Measurements from ENCODE around the gene NHLRC2.

NHLRC2 gene

GRCh38 chr10:113947184-113948041 is 93.0 kb downstream of the NHLRC2 start:
- H3K27ac Mint-ChIP-seq = no peak overlapping the region
- no peak for ATAC-seq (ENCODE audit: low read depth)
- H3K36me3 Mint-ChIP-seq = no peaks in the 10 kb centered on the region
- H3K27me3 Mint-ChIP-seq = peaks cover 3% of the 10 kb centered on the region
- no peaks in the 10 kb centered on the region for H3K9me3 Mint-ChIP-seq
- no peak for DNase-seq (ENCODE audit: low spot score in 2 of 2)
- no peak overlapping the region for H3K4me3 Mint-ChIP-seq
- H3K4me1 Mint-ChIP-seq = no peaks in the 10 kb centered on the region

DNA sequence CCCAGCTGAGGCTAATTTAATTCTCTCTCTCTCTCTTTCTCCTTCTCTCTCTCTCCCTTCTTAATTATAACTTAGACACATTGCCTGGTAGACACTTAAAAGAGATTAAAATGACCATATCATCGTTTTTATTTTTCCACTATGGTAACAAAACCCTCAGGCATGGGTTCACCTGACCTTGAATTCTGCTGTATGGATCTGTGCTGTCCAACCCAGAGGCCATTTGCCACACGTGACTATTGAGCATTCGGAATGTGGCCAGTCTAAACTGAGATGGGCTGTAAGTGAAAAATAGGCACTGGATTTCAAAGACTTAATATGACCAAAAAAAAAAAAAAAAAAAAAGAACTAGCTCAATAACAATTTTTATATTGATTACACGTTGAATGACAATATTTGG is 93.6 kb downstream of the NHLRC2 start:
- Mint-ChIP-seq H3K9me3 (no peaks in the 10 kb centered on the region), H3K36me3 (no peaks in the 10 kb centered on the region), H3K4me3 (no peak overlapping the region), H3K27me3 (peaks cover 3% of the 10 kb centered on the region), H3K4me1 (no peaks in the 10 kb centered on the region), H3K27ac (no peak overlapping the region)
- ATAC-seq (ENCODE audit: low read depth) = no peak
- DNase-seq (ENCODE audit: low spot score in 2 of 2) = no peak

- Mint-ChIP-seq H3K27me3 (peaks cover 2% of the 10 kb centered on the region), H3K9me3 (no peaks in the 10 kb centered on the region), H3K4me3 (no peak overlapping the region), H3K36me3 (no peaks in the 10 kb centered on the region), H3K4me1 (no peaks in the 10 kb centered on the region), H3K27ac (no peak overlapping the region)
- DNase-seq (ENCODE audit: low spot score in 2 of 2) (no peak), ATAC-seq (ENCODE audit: low read depth) (no peak)
These were observed 95.8 kb downstream of the NHLRC2 start for GRCh38 chr10:113950268-113950667.

- Mint-ChIP-seq H3K4me3 (no peak overlapping the region), H3K36me3 (no peaks in the 10 kb centered on the region), H3K9me3 (peaks cover 2% of the 10 kb centered on the region), H3K27me3 (no peaks in the 10 kb centered on the region), H3K27ac (no peak overlapping the region), H3K4me1 (no peaks in the 10 kb centered on the region)
- DNase-seq (ENCODE audit: low spot score in 2 of 2) (no peak), ATAC-seq (ENCODE audit: low read depth) (peak; percentile 43)
These were observed 99.2 kb downstream of the NHLRC2 start for GRCh38 chr10:113953505-113954272.

- H3K27me3 Mint-ChIP-seq = no peaks in the 10 kb centered on the region
- no peaks in the 10 kb centered on the region for H3K4me1 Mint-ChIP-seq
- H3K4me3 Mint-ChIP-seq = no peak overlapping the region
- no peak for DNase-seq (ENCODE audit: low spot score in 2 of 2)
- H3K27ac Mint-ChIP-seq = no peak overlapping the region
- H3K36me3 Mint-ChIP-seq = no peaks in the 10 kb centered on the region
- H3K9me3 Mint-ChIP-seq = peaks cover 2% of the 10 kb centered on the region
- no peak for ATAC-seq (ENCODE audit: low read depth)
These were observed 99.9 kb downstream of the NHLRC2 start for GRCh38 chr10:113954409-113954808.

- no peaks in the 10 kb centered on the region for H3K36me3 Mint-ChIP-seq
- no peak for ATAC-seq (ENCODE audit: low read depth)
These were observed 102.6 kb downstream of the NHLRC2 start for GRCh38 chr10:113957013-113957412.

DNA sequence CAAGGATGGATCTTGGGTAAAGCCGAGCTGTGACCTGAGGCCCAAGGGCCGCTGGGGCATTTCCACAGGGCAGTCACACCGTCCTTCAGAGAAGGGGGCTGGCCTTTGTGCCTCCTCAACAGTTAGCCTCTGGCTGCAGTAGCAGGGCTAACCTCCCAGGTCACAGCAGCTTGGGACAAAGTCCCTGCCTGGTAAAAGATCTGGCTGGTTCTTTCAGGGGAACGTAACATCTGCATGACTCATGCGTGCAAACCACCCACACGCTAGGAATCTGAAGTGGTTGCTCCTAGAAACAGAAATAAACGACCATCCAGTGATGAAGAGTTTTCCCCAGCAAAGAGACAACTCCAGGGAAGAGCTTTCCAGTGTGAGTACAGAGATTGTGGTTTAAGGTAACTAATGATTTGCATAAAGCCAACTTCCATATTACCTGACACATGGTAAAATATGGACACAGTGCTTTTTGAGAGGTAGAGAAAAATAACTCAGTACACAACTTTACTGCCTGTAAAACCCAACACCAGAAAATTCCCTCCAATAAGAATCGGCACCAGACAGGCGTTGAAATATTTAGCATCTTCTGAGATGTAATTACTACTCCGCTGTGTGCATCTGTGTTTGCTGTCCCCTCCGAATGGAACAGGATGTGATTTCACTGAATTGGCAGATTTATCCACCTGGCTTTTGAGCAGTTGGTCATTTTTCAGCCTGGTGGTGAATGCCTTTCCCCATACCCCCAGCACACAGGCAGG is 104.3 kb downstream of the NHLRC2 start:
- peaks cover 15% of the 10 kb centered on the region for H3K4me1 Mint-ChIP-seq
- no peaks in the 10 kb centered on the region for H3K36me3 Mint-ChIP-seq
- ATAC-seq (ENCODE audit: low read depth) (no peak), DNase-seq (ENCODE audit: low spot score in 2 of 2) (no peak)
- peaks cover 2% of the 10 kb centered on the region for H3K9me3 Mint-ChIP-seq
- H3K27ac Mint-ChIP-seq = no peak overlapping the region
- H3K27me3 Mint-ChIP-seq = no peaks in the 10 kb centered on the region
- H3K4me3 Mint-ChIP-seq = no peak overlapping the region

More at GRCh38 chr10:113957013-113957412, 102.6 kb downstream of the NHLRC2 start:
- H3K4me3 Mint-ChIP-seq = no peak overlapping the region
- no peak for DNase-seq (ENCODE audit: low spot score in 2 of 2)
- peaks cover 2% of the 10 kb centered on the region for H3K9me3 Mint-ChIP-seq
- H3K27me3 Mint-ChIP-seq = no peaks in the 10 kb centered on the region
- H3K4me1 Mint-ChIP-seq = peaks cover 15% of the 10 kb centered on the region
- H3K27ac Mint-ChIP-seq = no peak overlapping the region

GRCh38 chr10:113959383-113959760 is 104.9 kb downstream of the NHLRC2 start:
- no peak for ATAC-seq (ENCODE audit: low read depth)
- no peak for DNase-seq (ENCODE audit: low spot score in 2 of 2)
- H3K9me3 Mint-ChIP-seq = peaks cover 2% of the 10 kb centered on the region
- H3K4me1 Mint-ChIP-seq = peaks cover 15% of the 10 kb centered on the region
- H3K27ac Mint-ChIP-seq = no peak overlapping the region
- no peaks in the 10 kb centered on the region for H3K27me3 Mint-ChIP-seq
- H3K36me3 Mint-ChIP-seq = no peaks in the 10 kb centered on the region
- no peak overlapping the region for H3K4me3 Mint-ChIP-seq

DNA sequence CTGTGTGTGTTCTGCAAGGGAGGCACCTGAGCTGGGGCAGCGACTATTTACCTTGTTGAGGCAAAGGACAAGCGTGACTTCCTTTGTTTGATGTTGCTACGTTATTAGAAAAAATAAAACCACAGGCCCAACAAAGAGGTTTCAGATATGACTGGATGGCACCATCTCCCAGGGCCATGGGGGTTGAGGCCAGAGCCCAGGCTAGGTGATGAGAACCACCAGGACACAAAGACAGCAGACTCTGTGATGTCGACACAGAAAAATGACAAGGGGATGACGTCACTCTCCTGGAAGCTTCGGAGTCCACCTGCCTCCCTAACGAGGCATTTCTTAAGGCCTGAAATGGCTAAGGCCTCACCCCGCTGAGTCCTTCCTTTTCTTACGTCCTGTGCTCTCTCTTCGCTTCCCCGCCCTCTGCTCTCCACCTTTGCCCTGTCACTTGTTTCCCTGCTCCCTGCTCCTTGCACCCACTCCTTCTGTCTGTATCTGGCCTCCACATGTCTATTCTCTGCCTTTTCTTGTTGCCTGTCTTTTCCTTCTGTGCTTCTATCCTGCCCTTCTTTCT is 106.2 kb downstream of the NHLRC2 start:
- H3K4me1 Mint-ChIP-seq = peaks cover 15% of the 10 kb centered on the region
- ATAC-seq (ENCODE audit: low read depth) = peak; percentile 63
- peak in 1 of 2 donors; percentile 18 for DNase-seq (ENCODE audit: low spot score in 2 of 2)

DNA sequence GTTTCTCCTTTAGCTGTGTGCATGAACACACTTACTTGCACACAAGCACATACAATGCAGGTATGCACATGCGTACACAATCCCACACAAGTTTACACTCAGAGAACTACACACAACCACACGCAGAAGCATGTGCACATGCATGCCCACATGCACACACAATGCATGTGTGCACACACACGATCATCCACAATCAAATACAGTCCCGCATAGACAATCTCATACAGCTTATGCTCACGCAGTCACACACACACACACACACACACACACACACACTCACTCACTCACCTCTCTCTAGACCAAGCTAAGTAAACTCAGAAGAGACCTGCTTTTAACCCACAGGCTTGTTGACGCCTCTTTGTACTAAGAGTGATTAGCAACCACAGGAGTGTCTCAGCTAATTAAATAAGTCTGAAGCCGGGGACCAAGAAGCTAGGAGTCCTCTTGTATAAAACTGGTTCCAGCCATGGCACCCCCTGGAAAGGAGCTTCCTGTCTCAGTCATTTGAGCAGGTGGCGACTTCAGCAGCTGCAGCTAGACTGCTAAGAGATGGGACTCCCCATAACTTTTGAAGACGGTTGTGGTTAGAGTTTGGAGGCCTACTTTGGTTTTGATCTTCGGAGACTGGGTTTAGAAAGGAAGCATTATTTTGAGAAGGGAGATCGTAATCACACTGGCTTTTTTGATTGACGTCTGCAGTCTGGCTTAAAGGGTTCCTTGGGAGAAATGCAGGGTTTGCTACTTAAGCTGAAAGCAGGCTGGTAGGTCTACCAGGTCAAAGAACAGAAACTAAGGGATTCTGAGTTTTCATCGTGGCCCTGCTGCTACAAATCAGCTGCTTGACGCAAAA is 106.9 kb downstream of the NHLRC2 start:
- Mint-ChIP-seq H3K27ac (peak overlapping the region; percentile 56), H3K4me1 (peaks cover 15% of the 10 kb centered on the region), H3K4me3 (peak overlapping the region; percentile 19), H3K27me3 (no peaks in the 10 kb centered on the region), H3K9me3 (peaks cover 2% of the 10 kb centered on the region), H3K36me3 (no peaks in the 10 kb centered on the region)
- peak; percentile 63 for ATAC-seq (ENCODE audit: low read depth)
- DNase-seq (ENCODE audit: low spot score in 2 of 2) = peak in 1 of 2 donors; percentile 14

More for the DNA sequence above, 106.2 kb downstream of the NHLRC2 start:
- H3K36me3 Mint-ChIP-seq = no peaks in the 10 kb centered on the region
- H3K4me3 Mint-ChIP-seq = peak overlapping the region; percentile 42
- peaks cover 2% of the 10 kb centered on the region for H3K9me3 Mint-ChIP-seq
- no peaks in the 10 kb centered on the region for H3K27me3 Mint-ChIP-seq
- peak overlapping the region; percentile 56 for H3K27ac Mint-ChIP-seq

DNA sequence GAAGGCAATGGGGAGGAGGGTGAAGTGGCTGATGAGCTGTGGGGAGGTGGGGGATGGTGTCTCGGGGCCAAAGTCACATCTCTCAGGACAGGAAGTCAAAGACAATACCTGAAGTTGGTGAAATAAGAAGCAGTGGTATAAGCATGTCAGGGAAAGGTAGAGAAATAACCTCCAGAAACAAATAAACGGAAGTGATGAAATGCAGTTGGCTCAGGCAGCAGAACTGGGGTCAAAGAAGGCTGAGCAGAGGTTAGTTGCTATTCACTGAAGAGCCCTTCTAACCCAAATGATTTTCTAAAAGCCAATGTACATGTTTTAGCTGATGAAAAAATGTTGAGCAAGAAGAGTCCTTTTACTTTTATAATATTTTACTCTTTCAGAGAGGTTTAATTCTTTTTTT is 110.6 kb downstream of the NHLRC2 start:
- no peaks in the 10 kb centered on the region for H3K36me3 Mint-ChIP-seq

GRCh38 chr10:113965683-113966082 is 111.2 kb downstream of the NHLRC2 start:
- H3K27ac Mint-ChIP-seq = no peak overlapping the region
- H3K4me3 Mint-ChIP-seq = no peak overlapping the region
- DNase-seq (ENCODE audit: low spot score in 2 of 2) (peak in 1 of 2 donors; percentile 18), ATAC-seq (ENCODE audit: low read depth) (peak; percentile 79)
- peaks cover 10% of the 10 kb centered on the region for H3K4me1 Mint-ChIP-seq
- no peaks in the 10 kb centered on the region for H3K36me3 Mint-ChIP-seq
- H3K27me3 Mint-ChIP-seq = no peaks in the 10 kb centered on the region
- no peaks in the 10 kb centered on the region for H3K9me3 Mint-ChIP-seq

More for the DNA sequence above, 110.6 kb downstream of the NHLRC2 start:
- DNase-seq (ENCODE audit: low spot score in 2 of 2) (no peak), ATAC-seq (ENCODE audit: low read depth) (no peak)
- Mint-ChIP-seq H3K4me1 (peaks cover 15% of the 10 kb centered on the region), H3K4me3 (no peak overlapping the region), H3K27ac (no peak overlapping the region), H3K9me3 (no peaks in the 10 kb centered on the region), H3K27me3 (no peaks in the 10 kb centered on the region)
